Activated gamma-delta T cell (primary cell): ENCODE measurements around the gene OOSP4A.
"Not testable (repeated sequence)": the region's sequence is repeated elsewhere in the genome, so short reads cannot be mapped to it uniquely, and the experiment has no call there.

ENCODE experiments used
- DNase-seq: peaks from one replicate; lab custom pipeline; 2025; lab: John Stamatoyannopoulos, UW

The OOSP4A gene

GRCh38 chr11:59981106-59981770, 17.4 kb downstream of the OOSP4A start:
- no peak for DNase-seq

- DNase-seq, result not testable (repeated sequence)
These were observed 18.2 kb downstream of the OOSP4A start for GRCh38 chr11:59982037-59982436.

- no peak for DNase-seq
These were observed 19.4 kb downstream of the OOSP4A start for GRCh38 chr11:59983212-59983611.

GRCh38 chr11:59984368-59984767, 20.5 kb downstream of the OOSP4A start:
- no peak for DNase-seq

- no peak for DNase-seq
These were observed 26.6 kb downstream of the OOSP4A start for GRCh38 chr11:59990421-59990820.

GRCh38 chr11:59992425-59992824, 28.6 kb downstream of the OOSP4A start:
- DNase-seq, result no peak

GRCh38 chr11:59997800-59998199, 34.0 kb downstream of the OOSP4A start:
- no peak for DNase-seq

GRCh38 chr11:59999691-60000090, 35.9 kb downstream of the OOSP4A start:
- DNase-seq, result no peak

- no peak for DNase-seq
These were observed 39.9 kb downstream of the OOSP4A start for GRCh38 chr11:60003729-60004128.

GRCh38 chr11:60005360-60005759, 41.5 kb downstream of the OOSP4A start:
- no peak for DNase-seq

- no peak for DNase-seq
These were observed 53.0 kb downstream of the OOSP4A start, which contains the start of gene OOSP4B for GRCh38 chr11:60016881-60017280. OOSP4B (plus strand) TSS chr11:60017181.

GRCh38 chr11:60018058-60018457, 54.2 kb downstream of the OOSP4A start:
- DNase-seq, result no peak
